A673 (cell line): ENCODE measurements around the gene MYLK3. TPM values are rescaled to one million over a fixed set of nuclear protein-coding genes. Genes with fewer than 3 reads are reported as not detected.

ENCODE experiments used
- BruUV-seq: library from RNA; stranded (reverse); fragments of 400-500 nt; replicated peaks from 2 replicates; lab custom pipeline; 2021; lab: Mats Ljungman, UMichigan
- CTCF ChIA-PET: fragments of 300-600 bp; sonication (Branson Sonifier 250); formaldehyde crosslinking; loops from one replicate; lab custom pipeline; 2022; ENCODE audit warnings: antibody characterized with exemption; lab: Charles Lee
- POLR2A ChIA-PET: fragments of 300-600 bp; sonication (Branson Sonifier 250); formaldehyde crosslinking; loops from one replicate; lab custom pipeline; 2022; ENCODE audit warnings: antibody characterized with exemption; ENCODE audit not compliant: low non-redundant PET; lab: Charles Lee
- DNase-seq: peaks from one replicate; pipeline ENCODE4 v3.0.0-alpha.2; 2015; ENCODE audit warnings: low spot score
- H3K27ac ChIP-seq: fragments of 200-600 bp; sonication (generic); 2 replicates; pipeline ENCODE4 v1.5.1; 2016; ENCODE audit warnings: mixed run types, low read depth, mild to moderate bottlenecking, mixed read lengths, antibody characterized with exemption, low read length; ENCODE audit not compliant: poor library complexity, severe bottlenecking
- H3K27me3 ChIP-seq: fragments of 200-600 bp; sonication (generic); replicated peaks from 2 replicates; pipeline ENCODE4 v1.6.1; 2017; ENCODE audit warnings: mixed run types, low read depth, mild to moderate bottlenecking, mixed read lengths, antibody characterized with exemption, low read length; ENCODE audit not compliant: insufficient read depth, poor library complexity
- H3K36me3 ChIP-seq: fragments of 200-600 bp; sonication (generic); 2 replicates; pipeline ENCODE4 v1.6.1; 2016; ENCODE audit warnings: mixed run types, mild to moderate bottlenecking, mixed read lengths, antibody characterized with exemption, low read length; ENCODE audit not compliant: insufficient read depth, poor library complexity, severe bottlenecking
- H3K4me1 ChIP-seq: fragments of 200-600 bp; sonication (generic); 2 replicates; pipeline ENCODE4 v1.6.1; 2017; ENCODE audit warnings: mixed run types, mild to moderate bottlenecking, mixed read lengths, antibody characterized with exemption, low read length; ENCODE audit not compliant: insufficient read depth, poor library complexity, severe bottlenecking
- H3K4me3 ChIP-seq: fragments of 200-600 bp; sonication (generic); 2 replicates; pipeline ENCODE4 v1.5.1; 2016; ENCODE audit warnings: low read depth, mixed run types, mild to moderate bottlenecking, mixed read lengths, low read length; ENCODE audit not compliant: poor library complexity, severe bottlenecking
- H3K9me3 ChIP-seq: fragments of 200-600 bp; sonication (generic); 2 replicates; pipeline ENCODE4 v1.6.1; 2016; ENCODE audit warnings: mixed run types, low read depth, mild to moderate bottlenecking, mixed read lengths, antibody characterized with exemption, low read length; ENCODE audit not compliant: poor library complexity, severe bottlenecking
- EZH2 ChIP-seq: fragments of 200-600 bp; sonication (generic); IDR thresholded peaks from 2 replicates; pipeline ENCODE4 v1.6.1; 2017; ENCODE audit warnings: borderline replicate concordance, low read depth, mild to moderate bottlenecking, mixed read lengths, antibody characterized with exemption, low read length; ENCODE audit not compliant: poor library complexity, severe bottlenecking
- intact Hi-C: fragments of 100-400 bp; cut with micrococcal nuclease; formaldehyde crosslinking; loops from one replicate; pipeline ENCODE4 v1.10.0; 2022; ENCODE audit not compliant: unreplicated experiment
- total RNA-seq: library from RNA; stranded (reverse); gene quantifications from 2 replicates; pipeline ENCODE4 v1.2.3, GENCODE V29; 2021
- TF ChIP-seq, protein P1 (sequence below): fragments of 300-800, 200-600 bp; sonication (generic); conservative IDR thresholded peaks from 2 replicates; pipeline ENCODE4 v1.5.1; 2017; ENCODE audit warnings: low read depth, mild to moderate bottlenecking, antibody characterized with exemption, low read length, moderate library complexity, mixed read lengths

MYLK3 gene
- total RNA-seq, 1 experiment from 2014 or later: 0.77 TPM

DNA sequence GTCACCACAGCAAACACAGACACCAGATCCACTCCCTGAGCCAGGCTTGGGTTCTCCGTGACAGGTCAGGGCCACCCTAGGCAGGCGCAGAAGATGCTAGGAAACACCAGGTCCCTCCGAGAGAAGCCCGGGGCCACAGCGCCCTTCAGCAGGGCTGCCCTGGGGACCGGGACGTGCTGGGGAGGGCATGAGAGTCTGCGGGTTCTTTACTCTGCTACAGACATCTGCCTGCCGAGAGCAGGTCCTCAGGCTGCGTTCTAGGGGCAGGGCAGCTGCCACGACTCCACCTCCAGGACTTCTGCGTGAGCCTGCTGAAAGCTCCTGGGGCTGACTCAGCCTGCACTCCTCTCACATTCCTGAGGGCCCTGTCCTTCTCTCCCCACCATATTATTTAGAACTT lies 11.4 kb downstream of the MYLK3 start:
- no peaks in the 10 kb centered on the region for H3K36me3 ChIP-seq
- CTCF ChIA-PET: no interaction called here
- H3K4me3 ChIP-seq: no peak overlapping the region
- no peaks in the 10 kb centered on the region for H3K27me3 ChIP-seq
- TF ChIP-seq, protein P1, sequence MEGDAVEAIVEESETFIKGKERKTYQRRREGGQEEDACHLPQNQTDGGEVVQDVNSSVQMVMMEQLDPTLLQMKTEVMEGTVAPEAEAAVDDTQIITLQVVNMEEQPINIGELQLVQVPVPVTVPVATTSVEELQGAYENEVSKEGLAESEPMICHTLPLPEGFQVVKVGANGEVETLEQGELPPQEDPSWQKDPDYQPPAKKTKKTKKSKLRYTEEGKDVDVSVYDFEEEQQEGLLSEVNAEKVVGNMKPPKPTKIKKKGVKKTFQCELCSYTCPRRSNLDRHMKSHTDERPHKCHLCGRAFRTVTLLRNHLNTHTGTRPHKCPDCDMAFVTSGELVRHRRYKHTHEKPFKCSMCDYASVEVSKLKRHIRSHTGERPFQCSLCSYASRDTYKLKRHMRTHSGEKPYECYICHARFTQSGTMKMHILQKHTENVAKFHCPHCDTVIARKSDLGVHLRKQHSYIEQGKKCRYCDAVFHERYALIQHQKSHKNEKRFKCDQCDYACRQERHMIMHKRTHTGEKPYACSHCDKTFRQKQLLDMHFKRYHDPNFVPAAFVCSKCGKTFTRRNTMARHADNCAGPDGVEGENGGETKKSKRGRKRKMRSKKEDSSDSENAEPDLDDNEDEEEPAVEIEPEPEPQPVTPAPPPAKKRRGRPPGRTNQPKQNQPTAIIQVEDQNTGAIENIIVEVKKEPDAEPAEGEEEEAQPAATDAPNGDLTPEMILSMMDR: no peak
- no peak for TF ChIP-seq EZH2
- intact Hi-C loops: no loop called here
- POLR2A ChIA-PET: no interaction called here
- DNase-seq: no peak
- BruUV-seq: no TSS peak
- no peaks in the 10 kb centered on the region for H3K9me3 ChIP-seq
- H3K4me1 ChIP-seq: no peaks in the 10 kb centered on the region
- no peak overlapping the region for H3K27ac ChIP-seq

DNA sequence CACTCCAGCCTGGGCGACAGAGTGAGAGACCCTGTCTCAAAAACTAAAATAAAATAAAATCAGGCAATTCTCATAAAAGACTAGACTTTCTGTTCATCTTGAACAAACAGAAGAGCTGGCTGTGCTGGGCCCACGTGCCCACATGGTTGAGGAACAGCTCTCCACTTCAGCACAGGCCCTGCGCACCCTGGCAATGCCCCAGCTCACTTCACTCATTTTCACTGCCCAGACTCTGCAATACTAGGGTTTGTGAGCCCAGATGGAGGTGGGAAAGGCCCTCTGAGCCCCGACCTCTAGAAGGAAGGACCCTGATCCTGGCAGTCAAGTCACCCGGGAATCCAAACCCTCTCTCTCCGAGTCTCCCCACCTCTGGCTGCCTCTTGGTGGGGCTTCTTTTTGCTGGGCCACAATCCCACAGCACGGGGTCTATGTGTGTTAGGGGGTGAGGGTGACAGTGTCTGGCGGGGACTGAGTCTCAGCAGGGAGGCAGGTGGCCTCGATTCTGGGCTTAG lies 14.8 kb downstream of the MYLK3 start:
- TF ChIP-seq EZH2: no peak
- TF ChIP-seq, protein P1: no peak
- Histone ChIP-seq H3K36me3 (no peaks in the 10 kb centered on the region), H3K9me3 (no peaks in the 10 kb centered on the region), H3K27me3 (no peaks in the 10 kb centered on the region), H3K4me1 (no peaks in the 10 kb centered on the region), H3K27ac (no peak overlapping the region), H3K4me3 (no peak overlapping the region)
- intact Hi-C loops: no loop called here
- ChIA-PET CTCF (no interaction called here), POLR2A (no interaction called here)
- no TSS peak for BruUV-seq
- DNase-seq: no peak

DNA sequence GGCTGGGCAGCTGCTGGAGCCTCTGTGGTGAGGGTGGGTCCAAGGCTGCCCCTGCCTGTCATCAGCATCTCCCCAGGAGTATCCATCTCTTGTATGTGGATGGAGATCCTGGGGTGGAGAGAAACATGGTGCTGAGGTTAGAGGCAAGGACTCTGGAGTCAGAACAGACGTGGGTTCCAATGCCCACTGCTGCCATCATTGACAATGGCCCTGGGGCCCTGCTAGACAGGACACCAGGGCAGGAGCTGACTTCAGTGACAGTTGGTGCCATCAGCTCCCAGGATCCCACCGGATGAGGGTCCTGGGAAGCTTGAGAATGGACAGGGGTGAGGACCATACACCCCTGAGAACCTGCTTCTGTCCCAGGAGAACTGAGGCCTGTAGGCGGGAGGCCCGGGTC lies 15.6 kb downstream of the MYLK3 start:
- no TSS peak for BruUV-seq
- CTCF ChIA-PET: no interaction called here

More for the DNA sequence above, 15.6 kb downstream of the MYLK3 start:
- no peak overlapping the region for H3K4me3 ChIP-seq
- TF ChIP-seq EZH2: no peak
- TF ChIP-seq, protein P1: no peak
- H3K27ac ChIP-seq: no peak overlapping the region
- POLR2A ChIA-PET: no interaction called here
- H3K4me1 ChIP-seq: no peaks in the 10 kb centered on the region
- intact Hi-C loops: no loop called here
- DNase-seq: no peak
- no peaks in the 10 kb centered on the region for H3K36me3 ChIP-seq
- H3K27me3 ChIP-seq: no peaks in the 10 kb centered on the region
- H3K9me3 ChIP-seq: no peaks in the 10 kb centered on the region
